ENCODE measurements around the gene SUN1.

DNA sequence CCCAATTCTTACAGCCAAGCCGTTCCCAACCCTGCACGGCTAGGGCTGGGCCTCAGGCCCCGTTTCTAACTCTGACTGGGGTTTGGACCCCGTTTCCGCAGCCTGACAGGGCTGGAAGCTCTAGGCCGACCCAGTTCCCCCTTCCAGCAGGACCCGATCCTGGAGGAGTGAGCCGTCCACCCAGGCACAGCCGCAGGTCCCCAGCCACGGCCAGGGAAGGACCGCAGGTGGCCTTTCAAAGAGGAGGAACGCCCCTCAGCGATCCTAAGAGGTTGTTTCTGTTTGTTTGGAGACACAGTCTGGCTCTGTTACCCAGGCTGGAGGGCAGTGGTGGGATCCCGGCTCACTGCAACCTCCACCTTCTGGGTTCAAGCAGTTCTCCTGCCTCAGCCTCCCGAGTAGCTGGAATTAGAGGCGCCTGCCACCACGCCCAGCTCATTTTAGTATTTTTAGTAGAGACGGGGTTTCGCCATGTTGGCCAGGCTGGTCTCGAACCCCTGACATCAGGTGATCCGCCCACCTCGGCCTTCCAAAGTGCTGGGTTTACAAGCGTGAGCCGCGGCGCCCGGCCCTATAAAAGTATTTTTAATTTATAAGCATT, 43.3 kb downstream of the SUN1 start:
- TF ChIP-seq GATA2 (IDR thresholded peaks at IDR 0.05; ENCODE audit: low read depth, low read length) (no peak), GATA3 (IDR thresholded peaks at IDR 0.05; ENCODE audit: low read depth, low read length) (no peak)

Data from SH-SY5Y (cell line).